Hematopoietic multipotent progenitor cell (in vitro differentiated cells): ENCODE results near the gene SNED1. TPM values are rescaled to one million over a fixed set of nuclear protein-coding genes. Genes with fewer than 3 reads are reported as not detected.
"Not testable (repeated sequence)": the region's sequence is repeated elsewhere in the genome, so short reads cannot be mapped to it uniquely, and the experiment has no call there.

Source experiments
- DNase-seq, 3 donors: peaks; one replicate each; pipeline ENCODE4 v3.0.0-alpha.2; 2011 to 2015; ENCODE audit warnings: low read depth in 2 of 3, low spot score in 2 of 3
- total RNA-seq: library from RNA; depleted of rRNA; stranded (reverse); fragments of >200 nt; gene quantifications from one replicate; pipeline ENCODE4 v1.2.3, GENCODE V29; 2012

Gene SNED1
- total RNA-seq, 1 donor, result 11.8 TPM

- DNase-seq, result no peak
Measured at GRCh38 chr2:241103176-241103595, 104.8 kb downstream of the SNED1 start.

GRCh38 chr2:241104611-241105010, 106.2 kb downstream of the SNED1 start:
- not testable (repeated sequence) for DNase-seq

- DNase-seq, result no peak
Measured at GRCh38 chr2:241105641-241106040, 107.2 kb downstream of the SNED1 start.

- DNase-seq, result no peak
Measured at GRCh38 chr2:241107031-241107783, 108.8 kb downstream of the SNED1 start.

GRCh38 chr2:241108271-241109209, 110.1 kb downstream of the SNED1 start:
- no peak for DNase-seq

GRCh38 chr2:241109210-241110088, 111.0 kb downstream of the SNED1 start:
- DNase-seq, result no peak

GRCh38 chr2:241110089-241110606, 111.7 kb downstream of the SNED1 start:
- no peak for DNase-seq

- no peak for DNase-seq
Measured at GRCh38 chr2:241110607-241111439, 112.4 kb downstream of the SNED1 start.

GRCh38 chr2:241111440-241111805, 113.0 kb downstream of the SNED1 start:
- DNase-seq, result no peak

GRCh38 chr2:241112046-241112445, 113.6 kb downstream of the SNED1 start:
- no peak for DNase-seq

- no peak for DNase-seq
Measured at GRCh38 chr2:241112592-241112991, 114.2 kb downstream of the SNED1 start.

GRCh38 chr2:241114836-241115235, 116.4 kb downstream of the SNED1 start:
- no peak for DNase-seq

GRCh38 chr2:241115361-241115760, 116.9 kb downstream of the SNED1 start:
- no peak for DNase-seq

GRCh38 chr2:241116606-241117560, 118.5 kb downstream of the SNED1 start:
- DNase-seq, result no peak

- no peak for DNase-seq
Measured at GRCh38 chr2:241118737-241119505, 120.5 kb downstream of the SNED1 start.

- peak in 1 of 3 donors; percentile 14 for DNase-seq
Measured at GRCh38 chr2:241120440-241120839, 122.0 kb downstream of the SNED1 start.

- DNase-seq, result no peak
Measured at GRCh38 chr2:241121008-241121407, 122.6 kb downstream of the SNED1 start.
